GM12873 (cell line): Measurements from ENCODE around the gene ATP10A.

Experiments
- CTCF ChIP-seq: IDR thresholded peaks from 2 replicates; pipeline ENCODE4 v1.5.1; 2012; ENCODE audit warnings: low read depth, mild to moderate bottlenecking, moderate library complexity, low read length, control low read depth; ENCODE audit not compliant: insufficient read depth; ENCODE audit errors: missing control alignments

Gene ATP10A

GRCh38 chr15:25655207-25655948, 207.7 kb downstream of the ATP10A start:
- TF ChIP-seq CTCF, result no peak

GRCh38 chr15:25653371-25653770, 209.8 kb downstream of the ATP10A start:
- no peak for TF ChIP-seq CTCF

GRCh38 chr15:25652704-25653103, 210.4 kb downstream of the ATP10A start:
- no peak for TF ChIP-seq CTCF

- no peak for TF ChIP-seq CTCF
Observed at GRCh38 chr15:25649390-25649789, 213.7 kb downstream of the ATP10A start.

GRCh38 chr15:25643120-25643519, 220.0 kb downstream of the ATP10A start:
- no peak for TF ChIP-seq CTCF

GRCh38 chr15:25641762-25642161, 221.4 kb downstream of the ATP10A start:
- no peak for TF ChIP-seq CTCF

- no peak for TF ChIP-seq CTCF
Observed at GRCh38 chr15:25641361-25641760, 221.8 kb downstream of the ATP10A start.
